Femur (tissue), 1 donor: ENCODE data around the gene GIPR.
A peak's percentile ranks its signal among the peaks of the same experiment; 100 is the strongest.
"Not testable (repeated sequence)": the region's sequence is repeated elsewhere in the genome, so short reads cannot be mapped to it uniquely, and the experiment has no call there.

Experiments
- DNase-seq: peaks from one replicate; pipeline ENCODE4 v3.0.0-alpha.2; 2017

The GIPR gene

DNA sequence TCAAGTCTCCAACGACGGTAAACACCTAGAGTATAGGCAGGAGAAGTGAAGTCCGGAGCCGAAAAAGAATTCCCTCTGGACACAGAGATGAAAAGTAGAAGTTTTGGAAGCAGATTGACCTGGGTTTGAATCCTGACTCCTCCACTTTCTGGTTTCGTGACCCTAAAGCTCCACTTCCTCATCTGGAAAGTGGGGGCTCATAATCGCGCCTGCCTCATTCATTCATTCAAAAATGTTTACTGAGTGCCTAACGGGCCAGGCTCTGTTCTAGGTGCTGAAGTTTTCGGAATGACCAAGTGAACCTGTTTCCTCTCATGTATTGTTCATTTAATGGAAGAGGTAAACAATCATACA lies 21.7 kb upstream of the GIPR start:
- DNase-seq: no peak

DNA sequence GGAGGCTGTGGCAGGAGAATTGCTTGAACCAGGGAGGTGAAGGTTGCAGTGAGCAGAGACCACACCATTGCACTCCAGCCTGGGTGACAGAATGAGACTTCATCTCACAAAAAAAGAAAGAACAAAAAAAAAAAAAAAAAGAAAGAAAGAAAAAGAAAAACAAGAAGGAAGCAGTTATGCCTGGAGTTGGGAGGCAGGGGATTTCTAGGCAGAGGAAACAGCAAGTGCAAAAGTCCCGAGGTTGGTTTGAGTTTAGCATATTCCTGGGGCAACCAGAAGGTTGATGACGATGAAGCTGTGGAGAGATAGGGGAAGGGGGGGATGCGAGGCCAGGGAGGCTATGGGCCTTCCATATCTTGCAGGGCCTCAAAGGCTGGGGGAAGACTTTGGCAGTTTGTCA lies 17.3 kb upstream of the GIPR start:
- DNase-seq: no peak

- no peak for DNase-seq
Observed at GRCh38 chr19:45653634-45654033, 14.4 kb upstream of the GIPR start.

DNA sequence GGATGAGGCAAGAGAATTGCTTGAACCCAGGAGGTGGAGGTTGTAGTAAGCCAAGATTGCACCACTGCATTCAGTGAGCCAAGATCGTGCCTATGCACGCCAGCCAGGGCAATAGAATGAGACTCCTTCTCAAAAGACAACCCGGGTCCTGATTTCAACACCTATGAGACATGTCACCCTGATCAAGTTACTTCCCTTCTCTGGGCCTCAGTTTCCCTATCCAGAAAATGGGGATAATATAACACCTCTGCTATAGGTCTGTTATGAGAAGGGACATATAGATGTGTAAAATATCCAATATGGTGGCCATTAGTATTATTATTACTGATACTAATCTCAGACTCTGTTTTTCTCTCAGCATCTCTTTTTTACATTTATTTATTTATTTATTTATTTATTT lies 12.9 kb upstream of the GIPR start:
- no peak for DNase-seq

DNA sequence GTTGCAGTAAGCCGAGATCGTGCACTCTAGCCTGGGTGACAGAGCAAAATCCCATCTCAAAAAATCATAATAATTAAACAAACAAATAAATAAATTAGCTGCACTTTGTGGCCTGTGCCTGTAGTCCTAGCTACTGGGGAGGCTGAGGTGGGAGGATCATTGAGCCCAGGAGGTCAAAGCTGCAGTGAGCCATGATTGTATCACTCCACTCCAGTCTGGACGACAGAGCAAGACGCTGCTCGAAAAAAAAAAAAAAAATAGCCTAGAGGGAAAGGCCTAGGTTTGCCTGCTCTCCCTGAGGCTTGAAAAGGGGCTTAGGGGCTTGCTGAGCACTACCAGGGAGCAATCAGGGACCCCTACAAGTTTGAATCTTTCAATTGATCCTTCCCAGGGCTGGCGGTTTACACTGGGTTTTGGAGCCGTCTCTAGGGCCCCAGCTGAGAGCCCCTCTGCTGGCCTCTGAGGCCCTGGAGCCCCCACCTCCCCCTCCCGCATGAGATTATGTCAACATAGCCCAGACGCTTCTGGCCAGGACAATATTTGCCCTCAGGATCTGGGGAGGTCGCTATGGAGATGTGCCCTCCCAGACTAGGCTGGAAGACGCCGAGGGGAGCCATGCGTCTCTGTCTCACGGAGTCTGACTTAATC lies 10.4 kb upstream of the GIPR start:
- DNase-seq: no peak

DNA sequence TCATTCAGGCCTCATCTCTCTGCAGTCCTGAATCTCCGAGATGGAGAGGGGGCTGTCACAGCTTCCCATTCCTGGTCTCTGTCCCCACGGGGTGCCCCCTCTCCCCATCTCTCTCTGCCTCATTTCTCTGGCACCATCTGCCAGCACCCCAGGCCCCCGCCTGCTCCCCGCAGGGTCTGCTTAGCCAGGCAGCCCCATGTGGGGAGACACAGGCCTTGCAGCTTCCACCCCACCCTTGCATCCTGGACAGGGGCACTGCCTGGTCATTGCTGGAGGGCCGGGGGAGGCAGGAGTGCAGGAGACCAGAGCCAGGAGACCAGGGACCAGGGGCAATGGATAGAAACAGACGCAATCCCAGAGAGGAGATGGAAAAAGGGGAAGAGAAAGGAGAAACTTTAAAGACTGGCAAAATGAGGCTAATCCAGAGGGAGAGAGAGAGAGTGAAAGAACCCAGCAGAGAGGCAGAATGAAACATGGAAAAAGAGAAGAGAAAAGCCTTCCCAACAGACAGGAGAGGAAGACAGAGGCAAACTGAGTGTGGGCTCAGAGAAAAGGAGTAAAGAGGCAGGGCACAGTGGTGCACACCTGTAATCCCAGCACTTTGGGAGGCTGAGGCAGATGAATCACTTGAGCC lies 8.8 kb upstream of the GIPR start:
- no peak for DNase-seq

GRCh38 chr19:45660636-45661035 lies 7.4 kb upstream of the GIPR start:
- no peak for DNase-seq

DNA sequence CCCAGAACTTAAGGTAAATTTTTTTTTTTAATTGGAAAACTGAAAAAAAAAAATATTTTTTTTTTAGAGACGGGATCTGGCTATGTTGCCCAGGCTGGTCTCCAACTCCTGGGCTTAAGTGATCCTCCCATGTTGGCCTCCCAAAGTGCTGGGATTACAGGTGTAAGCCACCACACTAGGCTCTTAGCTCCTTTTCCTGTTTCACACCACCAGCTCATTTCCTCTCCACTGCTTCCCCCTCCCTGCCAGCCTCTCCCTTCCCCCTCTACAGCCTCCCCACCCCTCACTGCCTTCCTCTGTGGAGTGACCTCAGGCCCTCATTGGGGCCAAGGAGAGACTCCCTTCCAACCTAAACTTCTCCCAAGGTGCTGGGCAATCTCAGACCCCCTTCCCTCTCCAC lies 4.2 kb upstream of the GIPR start:
- DNase-seq: no peak

GRCh38 chr19:45664575-45664974 lies 3.4 kb upstream of the GIPR start:
- DNase-seq: no peak

DNA sequence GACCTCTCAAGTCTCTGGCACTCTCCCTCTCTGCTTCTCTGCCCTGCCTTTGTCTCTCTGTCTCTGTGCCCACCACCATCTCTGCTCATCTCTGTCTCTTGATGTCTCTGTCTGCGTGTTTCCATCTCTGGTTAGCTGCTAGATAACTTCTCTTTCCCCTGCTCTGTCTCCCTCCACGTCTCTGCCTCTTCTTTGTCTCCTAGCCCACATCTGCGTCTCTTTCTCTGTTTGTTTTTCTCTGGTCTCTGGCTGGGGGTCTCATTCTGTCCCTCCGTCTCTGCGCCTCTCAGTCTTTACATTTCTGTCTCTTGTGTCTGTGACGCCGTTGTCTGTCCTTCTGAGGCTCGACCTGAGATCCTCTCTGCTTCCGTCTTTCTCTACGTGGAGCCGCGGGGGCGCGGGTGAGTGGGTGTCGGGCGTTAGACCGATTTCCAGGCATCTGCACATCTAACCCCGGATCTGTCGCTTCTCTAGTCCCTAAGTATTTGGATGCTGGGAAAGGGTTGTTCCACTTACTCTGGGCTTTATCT lies 386 bp downstream of the GIPR start:
- no peak for DNase-seq

DNA sequence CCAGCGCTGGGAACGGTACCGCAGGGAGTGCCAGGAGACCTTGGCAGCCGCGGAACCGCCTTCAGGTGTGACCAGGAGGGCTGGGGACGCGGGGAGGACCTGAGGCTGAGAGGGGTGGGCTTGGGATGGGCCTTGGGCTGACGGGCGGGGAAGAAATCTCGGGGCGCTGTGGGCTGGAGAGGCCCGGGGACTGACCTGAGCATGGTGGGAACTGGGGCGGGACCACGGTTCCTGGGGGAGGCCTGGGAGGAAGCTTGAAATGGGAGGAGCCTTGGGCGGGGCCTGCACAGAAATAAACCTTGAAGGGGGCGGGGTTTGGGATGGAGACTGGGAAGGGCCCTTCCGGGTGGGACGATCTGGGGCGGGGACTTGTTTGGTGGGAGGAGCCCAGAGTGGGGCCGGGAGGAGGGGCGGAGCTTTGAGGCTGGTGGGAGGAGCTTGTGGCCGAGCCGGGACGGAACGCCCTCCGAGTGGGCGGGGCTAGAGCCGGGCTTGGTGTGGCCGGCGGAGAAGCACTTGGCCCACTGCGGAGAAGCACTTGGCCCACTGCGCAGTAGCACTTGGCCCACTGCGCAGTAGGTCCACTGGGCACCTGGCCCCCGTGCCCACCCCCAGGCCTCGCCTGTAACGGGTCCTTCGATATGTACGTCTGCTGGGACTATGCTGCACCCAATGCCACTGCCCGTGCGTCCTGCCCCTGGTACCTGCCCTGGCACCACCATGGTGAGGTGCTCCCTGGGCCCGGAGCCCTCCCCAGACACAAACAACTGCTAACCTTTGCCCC lies 2.8 kb downstream of the GIPR start:
- DNase-seq: peak; percentile 68

GRCh38 chr19:45674946-45675345 lies 6.9 kb downstream of the GIPR start:
- no peak for DNase-seq

DNA sequence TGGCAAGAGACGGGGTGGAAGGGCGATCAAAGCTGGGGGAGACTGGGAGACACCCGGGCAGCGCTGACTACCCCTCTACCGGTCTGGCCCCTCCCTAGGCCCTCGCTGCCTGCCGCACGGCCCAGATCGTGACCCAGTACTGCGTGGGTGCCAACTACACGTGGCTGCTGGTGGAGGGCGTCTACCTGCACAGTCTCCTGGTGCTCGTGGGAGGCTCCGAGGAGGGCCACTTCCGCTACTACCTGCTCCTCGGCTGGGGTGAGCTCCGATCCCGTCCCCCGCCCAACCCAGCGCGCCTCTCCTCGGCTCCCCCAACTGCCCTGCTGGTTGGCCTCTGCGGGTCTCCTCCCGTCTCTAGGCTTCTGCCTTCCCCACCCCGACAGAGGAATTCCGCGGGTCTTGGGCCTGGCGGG lies 8.8 kb downstream of the GIPR start:
- no peak for DNase-seq

DNA sequence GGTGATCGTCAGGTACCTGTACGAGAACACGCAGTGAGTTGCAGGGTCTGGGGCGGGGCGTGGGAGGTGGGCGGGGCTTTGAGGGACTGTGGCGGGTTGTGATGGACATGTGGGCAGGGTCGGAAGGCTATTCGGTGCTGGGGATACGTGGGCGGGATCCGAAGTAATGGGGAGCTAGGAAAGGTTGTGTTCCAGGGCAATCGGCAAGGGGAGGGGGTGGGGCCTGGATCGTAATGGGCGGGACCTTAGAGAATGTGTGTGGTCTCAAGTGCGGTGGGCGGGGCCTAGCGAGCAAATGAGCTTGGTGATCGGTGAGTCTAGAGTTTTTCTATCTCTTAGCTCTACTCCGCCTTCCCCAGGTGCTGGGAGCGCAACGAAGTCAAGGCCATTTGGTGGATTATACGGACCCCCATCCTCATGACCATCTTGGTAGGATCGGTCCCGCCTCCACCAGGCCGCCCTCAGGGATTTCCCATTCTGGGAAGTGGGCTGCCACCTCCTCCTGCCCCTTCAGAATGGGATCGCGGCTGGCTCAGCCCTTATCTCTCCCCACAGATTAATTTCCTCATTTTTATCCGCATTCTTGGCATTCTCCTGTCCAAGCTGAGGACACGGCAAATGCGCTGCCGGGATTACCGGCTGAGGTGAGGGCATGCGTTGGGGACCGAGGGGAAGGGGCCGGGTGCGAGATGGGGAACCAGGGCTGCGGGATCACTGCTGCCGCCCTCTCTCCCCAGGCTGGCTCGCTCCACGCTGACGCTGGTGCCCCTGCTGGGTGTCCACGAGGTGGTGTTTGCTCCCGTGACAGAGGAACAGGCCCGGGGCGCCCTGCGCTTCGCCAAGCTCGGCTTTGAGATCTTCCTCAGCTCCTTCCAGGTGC lies 9.6 kb downstream of the GIPR start:
- peak; percentile 67 for DNase-seq

- peak; percentile 87 for DNase-seq
Observed at GRCh38 chr19:45681391-45682015, 13.5 kb downstream of the GIPR start.

DNA sequence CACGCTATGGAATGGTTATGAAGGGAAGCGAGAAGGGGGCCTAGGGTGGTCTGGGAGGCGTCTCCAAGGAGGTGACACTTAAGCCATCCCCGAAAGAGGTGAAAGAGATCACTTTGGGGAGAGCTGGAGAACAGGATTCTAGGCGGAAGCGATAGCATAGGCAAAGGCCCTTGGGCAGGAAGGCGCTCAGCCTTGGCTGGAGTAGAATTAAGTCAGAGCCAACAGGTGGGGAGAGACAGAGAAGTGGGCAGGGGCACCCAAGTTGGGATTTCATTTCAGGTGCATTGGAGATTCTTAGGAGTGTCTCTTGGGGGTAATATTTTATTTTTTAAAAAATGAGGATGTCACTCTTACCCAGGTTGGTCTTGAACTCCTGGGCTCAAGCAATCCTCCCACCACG lies 14.1 kb downstream of the GIPR start:
- DNase-seq: no peak

DNA sequence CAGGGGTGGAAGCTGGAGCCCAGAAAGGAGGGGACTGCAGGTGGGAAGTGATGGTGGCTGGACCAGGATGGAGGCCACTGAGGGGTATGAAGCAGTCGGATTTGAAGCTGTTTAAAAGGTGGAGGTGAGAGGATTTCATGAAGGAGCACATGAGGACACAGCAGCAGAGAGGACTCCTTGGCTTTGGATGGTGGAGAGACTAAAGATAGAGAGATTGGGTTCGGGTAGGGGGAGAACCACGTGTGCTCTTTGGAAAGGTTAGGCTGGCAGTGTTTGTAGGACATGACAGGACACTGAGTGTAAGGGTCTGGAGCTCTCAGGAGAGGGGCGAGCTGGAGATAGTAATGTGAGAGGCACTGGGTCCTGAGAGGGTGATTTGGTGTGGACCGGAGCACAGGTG lies 14.9 kb downstream of the GIPR start:
- no peak for DNase-seq

DNA sequence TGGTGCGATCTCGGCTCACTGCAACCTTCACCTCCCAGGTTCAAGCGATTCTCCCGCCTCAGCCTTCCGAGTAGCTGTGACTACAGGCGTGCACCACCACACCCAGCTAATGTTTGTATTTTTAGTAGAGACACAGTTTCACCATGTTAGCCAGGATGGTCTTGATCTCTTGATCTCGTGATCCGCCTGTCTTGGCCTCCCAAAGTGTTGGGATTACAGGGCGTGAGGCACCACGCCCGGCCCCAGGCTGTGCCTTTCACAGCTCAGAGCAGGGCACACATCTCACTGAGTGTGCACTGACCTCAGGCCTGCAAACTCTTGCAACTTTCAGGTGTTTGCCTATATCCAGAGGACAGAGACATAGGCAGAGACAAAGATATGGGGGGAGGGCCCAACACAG lies 17.0 kb downstream of the GIPR start:
- not testable (repeated sequence) for DNase-seq

DNA sequence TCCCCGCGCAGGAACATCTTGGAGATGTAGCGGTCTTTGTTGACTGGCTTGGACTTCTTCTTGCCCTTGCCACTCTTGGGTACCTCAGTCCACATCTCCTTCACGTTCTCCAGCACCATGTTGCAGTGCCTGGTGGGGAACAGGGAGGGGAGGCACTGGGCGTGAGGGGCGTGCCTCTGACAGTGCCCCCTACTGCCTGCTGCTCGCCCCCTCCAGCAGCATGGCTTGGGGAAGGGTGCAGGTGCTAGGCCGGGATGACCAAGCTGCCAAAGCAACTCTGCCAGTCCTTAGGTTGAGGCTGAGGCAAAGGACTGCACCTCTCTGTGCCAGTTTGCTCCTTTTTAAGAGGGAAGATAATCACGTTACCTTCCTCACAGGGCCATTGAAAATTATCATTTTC lies 19.6 kb downstream of the GIPR start:
- no peak for DNase-seq

DNA sequence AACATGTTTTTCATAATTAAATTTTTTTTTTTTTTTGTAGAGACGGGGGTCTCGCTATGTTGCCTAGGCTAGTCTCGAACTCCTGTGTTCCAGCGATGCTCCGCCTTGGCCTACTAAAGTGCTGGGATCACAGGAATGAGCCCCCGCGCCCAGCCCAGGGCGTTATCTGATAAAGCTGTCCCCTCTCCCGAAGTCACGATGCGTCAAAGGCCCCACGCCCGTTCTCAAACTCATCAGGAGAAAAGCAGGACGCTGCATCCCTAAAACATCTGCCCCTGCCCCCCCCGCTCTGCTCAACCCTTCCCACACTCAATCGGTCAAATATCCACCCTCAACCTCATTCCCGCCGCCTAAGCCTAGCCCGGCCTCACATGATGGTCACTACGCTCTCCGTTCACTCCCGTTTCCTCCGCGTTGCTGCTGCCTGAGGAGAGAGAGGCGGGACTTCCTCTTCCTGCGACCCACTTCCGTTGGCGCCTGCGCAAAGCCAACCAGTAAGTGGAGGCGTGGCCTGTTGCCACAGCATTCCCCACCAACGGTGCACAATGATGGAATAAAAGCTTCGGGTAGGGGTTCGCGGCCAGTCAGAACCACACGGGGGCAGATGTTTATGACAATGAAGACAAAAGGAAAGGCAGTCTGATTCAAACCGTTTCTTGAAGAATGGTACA lies 23.6 kb downstream of the GIPR start, which contains the start of gene SNRPD2:
TSS of gene SNRPD2 (minus strand) at position 438 of the 671 bp plus-strand sequence. CDS start at position 373, 65 bp downstream.
- DNase-seq: peak; percentile 97

- DNase-seq: peak; percentile 97
Observed at GRCh38 chr19:45692187-45693105, 24.4 kb downstream of the GIPR start, which contains the start of gene QPCTL. Gene QPCTL, plus strand, starts transcription at chr19:45692666. Its CDS starts 38 bp downstream, at chr19:45692704.
